Activated T-cell treated with anti-CD3 and anti-CD28 coated beads for 24 hours (primary cell): Measurements from ENCODE around the gene SLC35B1.

Experiments
- DNase-seq: peaks from one replicate; pipeline ENCODE4 v3.0.0-alpha.2; 2020; ENCODE audit warnings: low read depth

Gene SLC35B1, protein sequence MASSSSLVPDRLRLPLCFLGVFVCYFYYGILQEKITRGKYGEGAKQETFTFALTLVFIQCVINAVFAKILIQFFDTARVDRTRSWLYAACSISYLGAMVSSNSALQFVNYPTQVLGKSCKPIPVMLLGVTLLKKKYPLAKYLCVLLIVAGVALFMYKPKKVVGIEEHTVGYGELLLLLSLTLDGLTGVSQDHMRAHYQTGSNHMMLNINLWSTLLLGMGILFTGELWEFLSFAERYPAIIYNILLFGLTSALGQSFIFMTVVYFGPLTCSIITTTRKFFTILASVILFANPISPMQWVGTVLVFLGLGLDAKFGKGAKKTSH

DNA sequence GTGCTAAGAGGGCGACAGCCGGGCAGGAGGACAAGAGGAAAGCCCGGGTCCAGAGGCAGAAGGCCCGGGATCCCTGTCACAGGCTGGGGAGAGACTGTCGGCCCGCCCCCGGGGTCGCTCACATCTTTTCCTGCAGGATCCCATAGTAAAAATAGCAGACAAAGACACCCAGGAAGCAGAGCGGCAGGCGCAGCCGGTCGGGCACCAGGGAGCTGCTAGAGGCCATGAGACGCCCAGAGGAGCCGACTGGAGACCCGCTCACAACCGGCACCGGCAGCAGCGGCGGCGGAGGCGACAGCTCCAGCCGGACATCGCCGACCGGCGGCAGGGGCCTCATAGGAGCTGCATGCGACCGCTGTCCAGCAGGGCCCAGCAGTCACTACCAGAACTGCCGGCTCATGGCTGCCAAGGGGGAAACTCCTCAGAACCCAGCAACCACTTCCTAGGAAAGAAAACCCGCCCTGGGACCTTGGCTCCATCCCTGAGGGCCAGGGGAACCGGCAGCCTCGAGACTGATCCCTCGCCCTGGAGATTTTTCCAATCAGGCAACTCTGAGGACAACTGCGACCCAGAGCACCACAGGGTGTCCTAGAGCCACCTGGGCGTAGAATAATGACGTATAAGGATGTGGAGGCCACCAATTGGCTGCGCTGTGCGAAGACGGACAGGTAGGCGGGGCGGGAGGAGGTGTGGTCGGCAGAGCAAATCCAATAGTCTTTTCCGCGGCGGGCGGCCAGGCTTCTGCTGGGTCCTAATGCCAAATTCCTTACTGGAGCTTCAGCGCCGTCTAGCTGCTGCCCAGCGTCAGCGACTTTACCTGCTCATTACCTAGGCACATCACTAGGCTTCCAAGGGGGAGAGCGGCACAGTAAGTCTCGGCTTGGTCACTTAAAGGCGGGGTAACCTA, at the start of gene SLC35B1:
SLC35B1 (minus strand) TSS at position 357 of the 907 bp plus-strand sequence; CDS start at position 226, 131 bp downstream.
- peak; percentile 98 for DNase-seq

DNA sequence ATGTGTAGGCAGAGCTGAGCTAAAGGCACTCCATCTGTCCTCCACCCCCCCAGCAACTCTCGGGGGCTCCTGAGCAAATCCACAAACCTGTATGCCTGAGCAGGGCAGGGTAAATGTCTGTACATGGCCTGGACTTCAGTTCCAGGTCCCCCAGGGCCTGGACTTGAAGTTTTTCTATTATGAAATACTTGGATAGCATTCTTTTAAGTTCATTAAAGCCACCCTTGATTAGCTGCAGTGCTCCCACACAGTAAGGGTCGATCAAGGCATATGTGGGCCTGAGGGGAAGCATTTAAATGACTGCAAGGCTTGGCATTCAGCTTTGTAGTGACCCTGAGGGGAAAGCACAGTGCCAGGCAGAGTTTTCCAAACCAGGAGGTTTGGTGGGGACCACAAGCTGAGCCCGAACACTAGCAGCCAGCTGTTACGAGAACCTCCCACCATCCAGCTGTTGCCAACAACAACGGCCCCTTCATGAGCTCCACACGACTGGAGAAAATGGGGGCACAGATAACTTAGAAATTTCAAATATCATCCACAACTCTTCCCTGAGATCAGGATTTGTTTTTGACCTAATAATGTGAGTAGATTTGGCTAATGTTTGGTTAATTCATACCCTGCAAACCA, 49.5 kb upstream of the SLC35B1 start:
- DNase-seq = no peak

DNA sequence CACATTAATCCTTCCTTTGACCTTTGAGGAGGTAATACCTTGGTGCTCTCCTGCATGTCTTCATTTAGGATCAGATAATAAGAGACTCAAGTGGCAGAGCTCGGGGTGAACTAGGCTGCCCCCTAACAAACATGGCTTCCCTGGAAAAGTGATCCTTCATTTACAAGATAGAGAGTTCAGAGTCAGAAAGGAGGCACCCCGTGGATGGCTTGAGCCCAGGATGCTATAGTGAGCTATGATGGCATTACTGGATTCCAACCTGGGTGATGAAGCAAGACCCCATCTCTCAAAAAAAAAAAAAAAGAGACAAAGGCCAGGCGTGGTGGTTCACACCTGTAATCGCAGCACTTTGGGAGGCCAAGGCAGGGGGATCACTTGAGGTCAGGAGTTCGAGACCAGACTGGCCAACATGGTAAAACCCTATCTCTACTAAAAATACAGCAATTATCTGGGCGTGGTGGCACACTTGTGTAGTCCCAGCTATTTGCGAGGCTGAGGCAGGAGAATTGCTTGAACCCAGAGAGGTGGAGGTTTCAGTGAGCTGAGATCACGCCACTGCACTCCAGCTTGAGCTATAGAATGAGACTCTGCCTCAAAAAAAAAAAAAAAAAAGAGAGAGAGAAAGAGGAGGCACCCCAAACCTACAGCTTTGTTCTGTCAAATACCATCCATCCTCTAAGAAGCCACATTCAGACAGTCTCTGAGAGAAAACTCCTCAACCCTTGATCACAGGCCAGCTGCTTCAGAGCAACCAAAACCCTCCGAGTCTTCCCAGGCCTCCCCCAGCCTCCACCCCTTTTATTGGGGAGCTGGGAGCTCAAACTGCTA, 48.8 kb upstream of the SLC35B1 start:
- no peak for DNase-seq

DNA sequence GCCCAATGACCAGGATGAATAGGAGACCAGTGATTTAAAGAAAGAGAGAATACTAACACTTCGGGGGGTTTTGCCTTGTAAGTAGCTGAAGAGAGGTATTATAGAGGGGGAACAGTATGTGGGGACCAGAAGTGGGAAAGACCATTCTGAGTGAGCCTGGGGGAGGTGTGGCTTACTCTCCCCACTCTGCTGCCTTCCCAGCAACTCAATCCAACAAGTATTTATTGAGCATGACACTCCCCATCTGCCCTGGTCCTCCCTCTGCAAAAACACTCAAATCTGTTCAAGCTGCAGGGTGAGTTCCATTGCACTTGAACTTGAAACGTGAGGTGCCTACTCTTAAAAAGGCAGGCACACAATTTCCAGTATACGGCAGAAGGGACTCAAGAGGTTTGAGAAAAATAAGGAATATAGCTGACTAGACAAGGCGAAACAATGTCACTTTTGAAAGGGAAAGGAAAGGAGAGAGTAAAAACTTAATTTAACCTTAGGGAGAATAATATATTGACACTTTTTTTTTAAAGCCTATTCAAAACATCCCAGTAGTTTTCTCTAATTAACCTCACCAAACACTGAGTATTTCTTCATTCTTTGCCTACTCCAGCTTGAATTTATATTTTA, 48.0 kb upstream of the SLC35B1 start:
- DNase-seq = no peak

DNA sequence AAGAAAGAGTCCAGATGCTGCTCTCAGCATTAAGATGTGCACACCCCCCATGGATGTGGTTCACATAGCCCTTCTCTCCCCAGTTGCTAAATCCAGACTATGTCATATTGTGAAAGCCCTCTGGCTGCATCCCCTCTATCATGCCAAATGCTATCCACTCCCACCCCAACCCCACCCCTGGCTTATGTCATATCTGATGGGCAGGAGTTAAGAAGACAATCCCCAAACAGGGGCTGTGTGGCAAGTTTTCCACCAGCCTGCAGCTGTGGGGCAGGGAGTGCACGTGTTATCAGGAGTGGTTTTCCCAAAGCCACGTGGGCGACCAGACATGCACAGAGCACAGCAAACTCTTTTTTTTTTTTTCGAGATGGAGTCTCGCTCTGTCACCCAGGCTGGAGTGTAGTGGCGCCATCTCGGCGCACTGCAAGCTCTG, 46.2 kb upstream of the SLC35B1 start:
- DNase-seq = no peak

DNA sequence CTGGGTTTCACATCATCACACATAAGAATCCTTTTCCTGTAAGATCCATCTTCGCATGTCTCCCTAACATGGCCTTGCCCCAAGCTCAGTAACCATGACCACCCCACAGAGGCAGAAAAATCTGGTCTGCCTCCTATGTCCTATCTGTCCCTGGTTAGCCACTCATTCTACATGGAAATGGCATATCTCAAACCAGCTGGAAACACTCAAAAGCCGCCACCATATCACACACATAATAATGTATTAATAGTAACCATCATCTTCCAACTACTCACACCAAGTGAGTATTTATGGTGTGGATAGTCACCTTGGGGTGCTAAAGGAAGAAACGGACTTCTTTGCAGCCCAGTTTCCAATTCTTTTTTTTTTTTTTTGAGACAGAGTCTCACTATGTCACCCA, 44.7 kb upstream of the SLC35B1 start:
- DNase-seq = no peak

DNA sequence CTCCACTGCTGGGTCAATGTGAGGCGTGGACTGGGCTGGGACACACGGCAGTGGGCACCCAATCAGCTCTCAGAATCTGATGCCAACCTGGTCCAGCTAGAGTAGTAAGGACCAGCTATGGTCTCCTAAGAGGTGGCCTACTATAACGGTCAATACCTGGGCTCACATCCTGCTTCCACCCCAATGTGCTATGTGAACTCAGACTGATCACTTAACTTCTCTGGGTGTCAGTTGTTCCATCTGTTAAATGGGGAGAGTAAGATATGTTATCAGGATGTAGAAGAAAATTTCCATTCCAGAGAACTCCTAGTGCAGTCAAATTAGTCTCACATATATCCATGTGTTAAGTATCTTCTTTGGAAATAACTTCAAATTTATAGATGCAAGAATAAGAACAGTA, 42.0 kb upstream of the SLC35B1 start:
- no peak for DNase-seq

DNA sequence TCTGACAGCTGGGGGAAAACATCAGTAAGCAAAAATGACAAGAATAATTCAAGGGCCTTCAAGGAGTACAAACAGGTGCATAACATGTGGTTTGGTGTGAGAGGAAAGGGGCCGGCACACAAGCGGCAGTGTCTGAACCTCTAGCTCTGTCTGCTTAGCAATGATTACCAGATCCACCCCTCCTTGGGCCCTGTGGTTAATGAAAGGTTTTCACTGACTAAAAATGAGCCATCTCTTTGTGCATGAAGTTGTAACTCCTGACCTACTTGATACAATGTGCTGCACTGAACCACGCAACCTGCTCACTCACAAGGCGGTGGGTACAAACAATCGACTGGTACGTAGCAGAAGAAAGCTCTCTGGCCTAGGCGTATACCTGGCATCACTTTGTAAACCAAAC, 41.0 kb upstream of the SLC35B1 start:
- DNase-seq = peak; percentile 52

DNA sequence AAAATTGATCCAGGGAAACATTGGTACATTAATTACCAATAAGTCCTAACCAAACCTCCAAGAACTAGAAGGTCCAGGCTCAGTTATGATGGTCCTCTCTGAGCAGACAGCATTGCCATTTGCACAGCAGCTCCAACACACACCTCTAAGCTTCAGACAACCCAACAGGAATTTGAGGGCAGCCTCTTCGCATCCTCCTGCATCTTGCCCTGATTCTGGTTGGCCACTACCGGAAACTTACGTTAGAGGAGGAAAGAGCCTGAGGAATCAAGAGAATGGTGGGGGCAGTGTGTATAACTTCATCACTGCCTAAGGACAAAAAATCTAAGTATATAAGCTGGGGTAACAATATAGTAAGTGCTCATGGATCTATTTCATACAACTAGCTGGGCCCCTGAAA, 40.5 kb upstream of the SLC35B1 start:
- no peak for DNase-seq

DNA sequence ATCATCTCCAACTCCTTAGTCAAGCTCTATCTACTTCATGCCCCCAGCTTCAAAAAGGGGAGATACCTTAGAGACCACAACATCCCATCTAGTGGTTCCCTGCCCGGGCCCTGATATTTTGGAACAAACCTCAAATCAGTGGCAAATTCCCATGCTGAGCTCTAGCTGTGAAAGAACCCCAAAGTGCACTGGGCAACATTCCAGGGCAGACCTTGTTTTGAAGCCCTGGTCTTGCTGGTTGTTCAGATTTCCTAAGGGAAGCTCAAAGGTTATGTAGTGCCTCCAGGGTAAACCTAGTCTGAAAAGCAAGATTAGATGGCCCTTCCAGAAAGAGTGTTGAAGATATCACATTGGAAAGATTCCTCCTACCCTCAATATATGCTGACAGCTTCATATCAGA, 39.9 kb upstream of the SLC35B1 start:
- DNase-seq = no peak

DNA sequence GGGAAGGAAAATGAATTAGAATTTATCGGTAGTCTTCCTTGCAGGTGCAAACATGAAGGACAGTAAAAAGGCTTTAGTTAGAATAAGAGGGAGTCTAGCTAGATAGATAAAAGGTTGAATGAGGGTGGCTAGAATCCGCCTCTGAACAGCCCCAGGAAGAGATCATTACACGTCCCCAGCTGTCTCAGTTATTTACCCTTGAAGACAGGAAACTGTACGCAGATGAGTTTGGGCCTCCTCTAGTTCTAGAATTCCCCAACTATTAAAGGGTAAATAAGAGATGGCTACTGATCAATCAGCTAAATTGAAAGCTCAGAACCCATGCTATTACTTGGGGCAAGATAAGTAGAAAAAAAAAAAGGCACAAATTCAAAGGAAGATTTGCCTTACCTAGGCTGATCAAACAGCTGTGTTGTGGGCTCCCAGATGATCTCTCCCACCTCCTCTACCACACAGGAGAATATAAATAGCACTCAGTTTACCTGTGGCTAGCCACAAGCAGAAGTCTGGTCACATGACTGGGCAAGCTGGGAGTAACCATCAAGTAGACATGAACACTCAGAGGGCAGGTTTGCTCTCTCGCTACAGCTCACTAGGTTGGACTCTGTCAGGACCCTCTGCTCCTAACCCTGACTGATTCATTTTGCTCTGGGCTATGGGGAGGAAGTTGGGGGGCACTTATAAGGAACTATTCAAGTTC, 39.2 kb upstream of the SLC35B1 start:
- no peak for DNase-seq

DNA sequence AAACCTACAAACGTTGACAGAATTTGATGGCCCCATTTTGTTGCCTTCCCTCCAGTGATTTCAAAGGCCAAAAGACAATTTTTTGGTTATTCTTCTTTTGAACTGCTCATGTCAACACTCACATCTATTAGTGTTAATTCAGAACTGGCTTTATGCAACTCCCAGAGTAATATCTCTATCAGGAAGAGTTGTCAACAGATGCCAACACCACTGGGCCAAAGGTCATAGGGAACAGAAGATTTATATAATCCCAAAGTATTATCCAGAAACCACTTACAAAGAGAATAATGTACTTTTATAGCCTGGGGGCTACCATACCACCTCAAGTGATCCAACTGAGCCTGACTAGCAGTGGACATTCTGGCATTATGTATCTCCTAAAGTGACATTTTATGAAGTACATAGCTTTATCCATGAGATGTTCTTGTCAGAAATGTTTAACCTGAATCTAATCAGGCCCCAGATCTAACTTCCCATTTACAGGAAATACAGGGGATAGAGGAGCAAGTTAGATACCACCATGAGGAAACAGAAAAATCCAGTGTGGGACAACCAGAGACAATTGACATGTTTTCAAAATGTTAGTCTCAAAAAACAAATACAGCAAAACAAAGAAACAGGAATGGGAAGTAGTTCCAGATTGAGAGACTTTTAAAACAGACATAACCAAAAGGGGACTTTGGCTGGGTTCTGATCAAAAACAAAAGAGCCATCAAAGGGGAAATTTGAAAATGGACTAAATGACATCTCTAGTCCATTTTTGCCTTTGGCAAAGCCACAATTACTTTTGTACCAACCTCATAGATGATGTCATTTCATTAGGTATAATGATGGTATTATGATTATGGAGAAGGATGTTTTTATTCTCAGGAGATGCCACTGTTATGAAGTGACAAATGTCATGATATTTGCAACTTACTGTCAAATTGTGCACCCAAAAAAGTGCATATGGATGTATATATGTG, 37.7 kb upstream of the SLC35B1 start:
- no peak for DNase-seq

DNA sequence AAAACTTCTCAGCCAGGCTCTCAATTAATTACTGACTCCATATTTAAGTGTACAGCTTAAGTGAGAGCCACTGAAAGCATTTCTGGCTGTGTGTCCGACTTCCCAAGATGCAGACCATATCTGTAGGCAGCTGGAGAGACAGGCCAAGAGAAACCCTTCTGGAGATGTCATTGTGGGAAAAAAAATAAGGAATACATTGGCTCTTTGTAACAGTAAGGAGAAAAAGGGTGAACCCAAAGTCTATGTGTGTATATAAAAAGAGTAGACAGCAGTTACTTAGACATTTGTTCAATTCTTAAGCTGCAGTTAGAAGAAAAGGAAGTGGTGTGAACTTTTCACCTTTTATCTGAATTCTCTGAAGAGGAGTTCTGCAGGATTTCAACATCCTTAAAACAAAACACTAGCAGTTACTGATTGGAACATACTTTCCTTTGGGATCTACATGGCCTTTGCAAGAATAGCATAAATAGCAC, 34.4 kb upstream of the SLC35B1 start:
- DNase-seq = no peak

DNA sequence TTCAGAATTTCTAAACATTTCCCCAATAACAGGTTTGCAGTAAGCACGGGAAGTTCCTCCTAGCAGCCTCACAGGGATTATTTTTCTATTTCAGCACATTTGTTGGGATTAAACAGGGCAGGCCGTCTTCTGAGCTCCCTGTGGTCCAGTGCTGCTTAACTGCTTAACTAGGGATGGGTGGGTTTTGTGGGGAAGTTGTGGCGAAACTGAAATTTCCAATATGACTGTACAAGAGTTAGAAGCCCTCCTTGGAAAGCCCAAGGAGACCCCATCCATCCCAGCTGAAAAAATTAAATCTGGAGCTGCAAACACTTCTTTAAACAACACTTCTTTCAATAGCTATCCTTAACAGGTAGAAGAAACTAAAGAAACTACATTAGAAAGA, 33.9 kb upstream of the SLC35B1 start:
- DNase-seq = no peak

DNA sequence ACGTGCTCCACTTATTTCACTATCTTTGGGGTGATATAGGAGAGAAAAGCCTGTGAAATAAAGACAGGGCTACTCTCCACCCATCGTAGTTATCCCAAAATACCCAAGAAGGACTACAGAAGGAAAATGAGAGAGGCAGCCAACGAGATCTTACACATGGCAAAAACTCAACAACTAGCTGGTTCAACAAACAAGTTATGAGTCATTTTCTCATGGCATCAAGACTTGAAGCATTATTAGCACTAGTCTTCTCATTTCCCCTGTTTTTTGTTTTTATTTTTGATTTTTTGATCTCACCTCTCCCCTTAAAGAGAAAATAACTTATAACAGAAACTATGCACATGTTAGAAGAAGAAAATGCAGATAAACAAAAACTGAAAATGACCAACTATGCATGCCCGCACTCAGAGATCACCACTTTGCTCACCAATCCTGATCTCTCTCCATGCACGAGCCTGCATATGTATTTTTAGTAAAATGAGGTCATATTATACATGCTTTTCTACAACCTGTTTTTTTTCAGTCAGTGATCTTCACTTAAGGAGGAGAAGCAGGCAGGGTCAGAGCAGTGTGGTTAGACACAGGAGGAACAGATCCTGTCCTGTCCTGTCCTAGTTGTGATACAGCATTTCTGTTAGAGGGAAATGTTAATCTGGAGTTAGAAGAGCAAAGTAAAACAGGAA, 33.4 kb upstream of the SLC35B1 start:
- no peak for DNase-seq

DNA sequence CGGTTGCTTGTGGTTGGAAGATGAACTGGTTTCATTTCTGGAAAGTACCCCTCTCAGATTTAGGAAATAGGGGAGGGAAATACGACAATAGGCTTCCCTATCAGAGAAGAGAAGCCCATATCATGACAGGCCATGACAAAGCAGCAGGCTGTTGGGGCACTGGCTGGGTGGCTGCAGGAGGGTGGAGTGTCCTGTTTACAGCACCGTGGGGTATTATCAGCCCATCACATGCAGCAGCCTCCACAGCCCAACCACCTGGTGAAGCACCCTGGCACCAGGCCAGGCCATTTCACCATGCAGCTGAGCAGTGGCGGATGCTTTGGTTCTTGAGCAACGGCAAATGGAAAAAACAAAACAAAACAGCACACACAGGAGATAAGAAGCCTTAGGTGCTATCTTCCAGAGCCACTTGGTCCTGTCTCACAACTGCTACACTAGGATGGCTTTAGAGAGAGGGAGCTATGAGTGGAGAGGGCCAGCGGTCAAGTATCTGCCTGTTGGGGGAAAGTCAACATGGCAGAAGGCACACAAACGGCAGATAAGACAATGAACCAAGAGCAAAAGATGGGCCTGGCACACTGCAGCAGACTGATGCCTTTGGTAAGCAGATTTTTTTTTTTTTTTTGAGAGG, 32.0 kb upstream of the SLC35B1 start:
- DNase-seq = peak; percentile 74

DNA sequence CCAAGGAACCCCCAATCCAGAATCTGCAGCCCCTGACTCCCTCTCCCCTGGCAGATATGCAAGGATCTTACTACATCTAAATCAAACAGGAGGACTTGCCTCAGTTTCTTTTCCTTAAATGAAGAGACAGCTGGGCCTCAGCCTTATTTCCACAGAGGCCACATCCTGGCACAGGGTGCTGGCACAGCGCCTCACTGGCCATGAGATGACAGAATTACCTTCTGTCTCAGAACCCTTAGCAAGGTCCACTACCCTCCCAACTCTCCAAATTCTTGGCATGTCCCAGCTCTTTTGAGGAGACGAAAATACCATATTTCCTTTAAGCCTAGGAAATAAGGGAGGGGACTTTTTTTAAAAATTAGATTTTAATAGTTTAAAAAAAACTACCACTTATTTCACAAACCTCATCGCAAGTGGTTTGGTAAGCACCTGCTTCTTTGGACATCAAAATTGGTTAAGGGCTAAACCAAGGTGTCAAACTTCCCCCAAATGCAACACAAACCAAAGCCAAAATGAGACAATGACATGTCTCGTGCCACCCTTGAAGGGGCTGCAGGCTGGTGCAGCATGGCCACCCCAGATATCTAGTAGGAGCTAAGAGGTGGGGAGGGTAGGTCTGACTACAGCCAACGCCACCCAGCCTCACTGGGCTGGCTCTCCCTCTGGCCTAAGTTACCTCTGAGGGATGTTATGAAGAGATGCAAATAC, 30.8 kb upstream of the SLC35B1 start:
- DNase-seq = no peak
